ENCODE results near the gene OR56B4. TPM values are rescaled to one million over a fixed set of nuclear protein-coding genes. Genes with fewer than 3 reads are reported as not detected.

OR56B4 gene
- total RNA-seq, 2 experiments from 2014 or later: not detected

- H3K9me3 Mint-ChIP-seq: no peaks in the 10 kb centered on the region
- H3K4me3 Mint-ChIP-seq: no peak overlapping the region
- CTCF ChIA-PET: no interaction called here
- H3K27ac Mint-ChIP-seq: no peak overlapping the region
- peaks cover 2% of the 10 kb centered on the region for H3K27me3 Mint-ChIP-seq
- intact Hi-C loops (cut with micrococcal nuclease): no loop called here
- no peak for DNase-seq
- H3K4me1 Mint-ChIP-seq (ENCODE audit: low read depth): no peaks in the 10 kb centered on the region
- no peaks in the 10 kb centered on the region for H3K36me3 Mint-ChIP-seq
- POLR2A ChIA-PET: no interaction called here
Measured at GRCh38 chr11:6156628-6157359, 49.3 kb downstream of the OR56B4 start.

Other genes starting within 250 kb of the OR56B4 start
- gene OR52E8, start 250.0 kb upstream of the OR56B4 start, total RNA-seq: not detected
- gene OR52E4, start 227.1 kb upstream of the OR56B4 start, total RNA-seq: not detected
- not detected for gene OR52E5, start 214.5 kb upstream of the OR56B4 start, total RNA-seq
- gene OR56A3, start 165.4 kb upstream of the OR56B4 start, total RNA-seq: not detected
- gene OR56A5, start 139.2 kb upstream of the OR56B4 start, total RNA-seq: not detected
- not detected for gene OR52L1, start 120.7 kb upstream of the OR56B4 start, total RNA-seq
- gene OR56A4, start 100.7 kb upstream of the OR56B4 start, total RNA-seq: not detected
- not detected for gene OR56A1, start 76.9 kb upstream of the OR56B4 start, total RNA-seq
- not detected for gene OR52B2, start 62.6 kb downstream of the OR56B4 start, total RNA-seq
- gene OR52W1, start 91.5 kb downstream of the OR56B4 start, total RNA-seq: not detected
- gene C11orf42, start 97.9 kb downstream of the OR56B4 start, total RNA-seq: not detected
- gene FHIP1B, start 127.0 kb downstream of the OR56B4 start, total RNA-seq: 10 to 100 TPM; 15.3 to 15.8 TPM
- not detected for gene CNGA4, start 131.4 kb downstream of the OR56B4 start, total RNA-seq
- not detected for gene CCKBR, start 152.2 kb downstream of the OR56B4 start, total RNA-seq
- gene CAVIN3, start 212.8 kb downstream of the OR56B4 start, total RNA-seq: 10 to 100 TPM; 27.3 to 29.2 TPM

All from activated CD4-positive, alpha-beta memory T cell treated with anti-CD3 and anti-CD28 coated beads for 36 hours (primary cell).